CD4-positive, alpha-beta T cell (primary cell): ENCODE measurements around the gene HBS1L. TPM values are rescaled to one million over a fixed set of nuclear protein-coding genes. Genes with fewer than 3 reads are reported as not detected.

ENCODE experiments used
- ATAC-seq: fragments of 200-7000 bp; cut with Tn5 transposase; one replicate; pipeline ENCODE4 v1.10.0; 2022; ENCODE audit warnings: mild to moderate bottlenecking; ENCODE audit not compliant: poor library complexity
- CTCF ChIA-PET: fragments of 350-600 bp; sonication (Branson Sonifier 250); formaldehyde crosslinking; loops from one replicate; lab custom pipeline; 2021; ENCODE audit warnings: antibody characterized with exemption, inconsistent platforms; lab: Charles Lee
- POLR2A ChIA-PET: fragments of 350-600 bp; sonication (Branson Sonifier 250); formaldehyde crosslinking; loops from one replicate; lab custom pipeline; 2021; ENCODE audit warnings: antibody characterized with exemption, inconsistent platforms; lab: Charles Lee
- DNase-seq, 14 experiments: peaks; one replicate each; pipeline ENCODE4 v3.0.0-alpha.2; 2013 to 2020; ENCODE audit warnings: mixed read lengths in 2 of 14
- H3K27ac ChIP-seq, 2 donors: one replicate each; pipeline versions ENCODE4 v1.5.1 to v1.7.0; 2013; ENCODE audit warnings: low read length in 2 of 2, low read depth in 1 of 2, mild to moderate bottlenecking in 1 of 2
- H3K27me3 ChIP-seq, 2 experiments: 1 replicate in 1 of 2; 2 replicates in 1 of 2; pipeline versions ENCODE4 v1.6.1 to v1.7.0; 2013; ENCODE audit warnings: low read length in 2 of 2, control low read depth in 1 of 2, mild to moderate bottlenecking in 1 of 2, moderate library complexity in 1 of 2; ENCODE audit not compliant: insufficient read depth in 2 of 2, control insufficient read depth in 1 of 2
- H3K36me3 ChIP-seq: one replicate; pipeline ENCODE4 v1.6.1; 2013; ENCODE audit warnings: low read length, control low read depth; ENCODE audit not compliant: insufficient read depth
- H3K4me1 ChIP-seq: one replicate; pipeline ENCODE4 v1.6.1; 2013; ENCODE audit warnings: low read length, control low read depth; ENCODE audit not compliant: insufficient read depth
- H3K4me3 ChIP-seq: one replicate; pipeline ENCODE4 v1.5.1; 2013; ENCODE audit warnings: mild to moderate bottlenecking, low read length, moderate library complexity
- H3K9me3 ChIP-seq, 2 experiments: 1 replicate in 1 of 2; 2 replicates in 1 of 2; pipeline versions ENCODE4 v1.6.1 to v1.7.0; 2013; ENCODE audit warnings: low read length in 2 of 2, mild to moderate bottlenecking in 2 of 2, control low read depth in 1 of 2, moderate library complexity in 1 of 2; ENCODE audit not compliant: control insufficient read depth in 1 of 2, insufficient read depth in 1 of 2
- H3K27ac Mint-ChIP-seq: one replicate; pipeline ENCODE4 v1.8.0; 2020; ENCODE audit warnings: mixed read lengths
- H3K27me3 Mint-ChIP-seq: one replicate; pipeline ENCODE4 v1.8.0; 2021; ENCODE audit warnings: mixed read lengths
- H3K36me3 Mint-ChIP-seq: one replicate; pipeline ENCODE4 v1.8.0; 2021; ENCODE audit warnings: low read depth, mixed read lengths
- H3K4me1 Mint-ChIP-seq: one replicate; pipeline ENCODE4 v1.8.0; 2021; ENCODE audit warnings: low read depth, mixed read lengths
- H3K4me3 Mint-ChIP-seq: one replicate; pipeline ENCODE4 v1.8.0; 2020; ENCODE audit warnings: mild to moderate bottlenecking, mixed read lengths
- H3K9me3 Mint-ChIP-seq: one replicate; pipeline ENCODE4 v1.8.0; 2020; ENCODE audit warnings: mixed read lengths
- intact Hi-C, 2 experiments: fragments of 100-400 bp; cut with DNase I in 1 of 2; cut with micrococcal nuclease in 1 of 2; formaldehyde crosslinking; loops; one replicate each; pipeline versions ENCODE4 v1.15.1 to v1.9.0; 2023 to 2025; cut with DNase I, micrococcal nuclease
- total RNA-seq, 174 experiments: library from RNA in 2 of 174; stranded (reverse) in 2 of 174; gene quantifications; one replicate each; pipeline ENCODE4 v1.2.3 and lab custom pipeline; 2021 to 2026
- TF ChIP-seq, protein P1 (sequence below): fragments of 200-600 bp; IDR thresholded peaks from one replicate; pipeline ENCODE4 v1.8.0; 2022; ENCODE audit warnings: antibody characterized with exemption, mild to moderate bottlenecking

Gene HBS1L
- total RNA-seq, 2 experiments from 2014 or later: 106 to 117 TPM

DNA sequence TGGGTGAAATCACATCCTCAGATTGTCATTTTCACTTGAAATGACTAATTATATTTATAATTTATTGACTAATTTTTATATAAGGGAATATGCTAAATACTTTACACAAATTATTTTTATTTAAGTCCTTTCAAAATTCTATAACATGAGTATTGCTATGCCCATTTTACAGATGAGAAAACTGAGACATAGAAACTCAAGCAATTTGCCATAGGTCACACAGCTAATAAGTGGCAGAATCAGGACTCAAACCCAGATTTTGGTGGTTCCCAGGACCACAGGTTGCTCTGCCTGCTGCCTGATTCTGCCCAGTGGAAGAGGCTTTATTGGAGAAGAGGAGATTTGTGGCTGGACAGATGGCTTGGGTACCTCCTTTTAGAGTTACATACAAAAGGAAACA lies 109.6 kb downstream of the HBS1L start:
- Mint-ChIP-seq H3K36me3 (no peaks in the 10 kb centered on the region), H3K9me3 (no peaks in the 10 kb centered on the region), H3K4me3 (no peak overlapping the region), H3K4me1 (no peaks in the 10 kb centered on the region), H3K27me3 (no peaks in the 10 kb centered on the region), H3K27ac (no peak overlapping the region)
- H3K9me3 ChIP-seq: peaks cover 0 to 4% of the 10 kb centered on the region in 2 experiments
- ATAC-seq (no peak), DNase-seq (no peak)
- no peak overlapping the region for H3K27ac ChIP-seq
- H3K4me3 ChIP-seq: no peak overlapping the region
- ChIA-PET CTCF (no interaction called here), POLR2A (no interaction called here)
- no peaks in the 10 kb centered on the region for H3K36me3 ChIP-seq
- intact Hi-C loops: no loop called here
- no peaks in the 10 kb centered on the region for H3K4me1 ChIP-seq
- TF ChIP-seq, protein P1, sequence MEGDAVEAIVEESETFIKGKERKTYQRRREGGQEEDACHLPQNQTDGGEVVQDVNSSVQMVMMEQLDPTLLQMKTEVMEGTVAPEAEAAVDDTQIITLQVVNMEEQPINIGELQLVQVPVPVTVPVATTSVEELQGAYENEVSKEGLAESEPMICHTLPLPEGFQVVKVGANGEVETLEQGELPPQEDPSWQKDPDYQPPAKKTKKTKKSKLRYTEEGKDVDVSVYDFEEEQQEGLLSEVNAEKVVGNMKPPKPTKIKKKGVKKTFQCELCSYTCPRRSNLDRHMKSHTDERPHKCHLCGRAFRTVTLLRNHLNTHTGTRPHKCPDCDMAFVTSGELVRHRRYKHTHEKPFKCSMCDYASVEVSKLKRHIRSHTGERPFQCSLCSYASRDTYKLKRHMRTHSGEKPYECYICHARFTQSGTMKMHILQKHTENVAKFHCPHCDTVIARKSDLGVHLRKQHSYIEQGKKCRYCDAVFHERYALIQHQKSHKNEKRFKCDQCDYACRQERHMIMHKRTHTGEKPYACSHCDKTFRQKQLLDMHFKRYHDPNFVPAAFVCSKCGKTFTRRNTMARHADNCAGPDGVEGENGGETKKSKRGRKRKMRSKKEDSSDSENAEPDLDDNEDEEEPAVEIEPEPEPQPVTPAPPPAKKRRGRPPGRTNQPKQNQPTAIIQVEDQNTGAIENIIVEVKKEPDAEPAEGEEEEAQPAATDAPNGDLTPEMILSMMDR: no peak
- H3K27me3 ChIP-seq: no peaks in the 10 kb centered on the region

DNA sequence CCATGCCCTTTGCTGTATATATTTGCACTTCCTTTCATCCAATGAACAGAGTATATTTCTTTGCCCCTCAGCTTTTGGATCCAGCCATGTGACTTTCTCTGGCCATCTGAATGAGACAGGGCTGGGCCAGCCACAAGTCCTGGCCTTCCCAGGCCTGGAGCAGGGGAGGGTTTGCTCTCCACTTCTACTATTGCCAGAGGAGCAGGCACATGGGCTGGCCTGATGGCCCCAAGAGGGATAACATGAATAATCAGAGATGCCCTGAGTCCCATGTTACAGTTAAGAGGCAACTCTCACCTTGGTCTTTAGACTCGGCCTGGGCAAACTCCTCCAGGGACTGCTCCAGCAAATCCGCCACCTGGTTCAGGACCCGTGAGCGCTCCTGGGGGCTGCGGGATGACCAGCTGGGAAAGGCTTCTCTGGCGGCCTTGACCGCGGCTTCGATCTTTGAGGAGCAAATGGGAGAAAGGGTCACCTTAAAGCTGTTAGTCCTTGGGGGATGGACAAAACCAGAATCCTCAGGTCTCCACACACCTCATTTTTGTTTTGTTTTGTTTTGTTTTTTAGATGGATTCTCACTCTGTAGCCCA lies 111.0 kb downstream of the HBS1L start:
- no peaks in the 10 kb centered on the region for H3K27me3 Mint-ChIP-seq
- Histone ChIP-seq H3K27ac (no peak overlapping the region), H3K4me1 (peaks cover 6% of the 10 kb centered on the region), H3K36me3 (no peaks in the 10 kb centered on the region), H3K4me3 (no peak overlapping the region), H3K27me3 (no peaks in the 10 kb centered on the region), H3K9me3 (peaks cover 0 to 4% of the 10 kb centered on the region in 2 experiments)
- DNase-seq (no peak), ATAC-seq (no peak)
- H3K27ac Mint-ChIP-seq: no peak overlapping the region
- TF ChIP-seq, protein P1: no peak
- ChIA-PET POLR2A (no interaction called here), CTCF (no interaction called here)
- H3K36me3 Mint-ChIP-seq: no peaks in the 10 kb centered on the region
- intact Hi-C loops: loop anchor here (5.0 kb wide), 3 partner anchors 121 to 821 kb away; no protein-coding TSS in a partner anchor
- no peak overlapping the region for H3K4me3 Mint-ChIP-seq
- no peaks in the 10 kb centered on the region for H3K9me3 Mint-ChIP-seq
- H3K4me1 Mint-ChIP-seq: peaks cover 12% of the 10 kb centered on the region

DNA sequence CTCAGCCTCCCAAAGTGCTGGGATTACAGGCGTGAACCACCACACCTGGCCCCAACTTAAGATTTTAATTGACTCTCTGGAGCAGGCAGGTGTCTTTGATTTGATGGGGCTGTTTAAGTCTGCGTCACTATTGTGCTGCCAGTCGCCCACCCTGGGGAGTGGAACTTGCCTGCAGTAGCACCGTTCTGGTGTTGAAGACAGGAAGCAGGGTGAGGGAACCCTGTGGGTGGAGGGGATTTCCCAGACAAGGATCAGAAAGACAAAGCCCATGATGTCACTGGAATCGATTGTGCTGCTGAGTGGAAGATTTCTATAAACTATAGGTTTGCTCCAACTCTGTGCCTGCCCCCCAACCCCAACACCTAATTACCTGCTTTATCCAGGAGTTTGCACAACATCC lies 115.7 kb downstream of the HBS1L start:
- Mint-ChIP-seq H3K4me1 (peaks cover 12% of the 10 kb centered on the region), H3K4me3 (no peak overlapping the region), H3K27ac (no peak overlapping the region), H3K36me3 (no peaks in the 10 kb centered on the region), H3K9me3 (no peaks in the 10 kb centered on the region), H3K27me3 (no peaks in the 10 kb centered on the region)
- TF ChIP-seq, protein P1: no peak
- intact Hi-C loops: loop anchor here in 1 of 2 experiments (5.0 kb wide), 1 partner anchor 117 kb away; no protein-coding TSS in a partner anchor
- no peaks in the 10 kb centered on the region for H3K27me3 ChIP-seq
- H3K4me1 ChIP-seq: peaks cover 6% of the 10 kb centered on the region
- H3K36me3 ChIP-seq: no peaks in the 10 kb centered on the region
- ChIA-PET POLR2A (interaction anchor here (0.5 kb wide), 1 partner anchor 760 kb away, joined by 3 read pairs; no protein-coding TSS in a partner anchor), CTCF (interaction anchor here (1.0 kb wide), 1 partner anchor 116 kb away, joined by 3 read pairs; no protein-coding TSS in a partner anchor)
- no peak overlapping the region for H3K4me3 ChIP-seq
- H3K9me3 ChIP-seq: no peaks in the 10 kb centered on the region
- H3K27ac ChIP-seq: no peak overlapping the region
- ATAC-seq (peak; percentile 91), DNase-seq (peak in 9 of 14 experiments; percentile 2 to 74 (median 17))
